GM21367 (cell line): ENCODE results near the gene LEUTX.
"Not testable (repeated sequence)": the region's sequence is repeated elsewhere in the genome, so short reads cannot be mapped to it uniquely, and the experiment has no call there.

Experiments
- ATAC-seq: cut with Tn5 transposase; IDR thresholded peaks from one replicate; pipeline ENCODE4 v1.9.1; 2021; ENCODE audit not compliant: unreplicated experiment

The LEUTX gene

DNA sequence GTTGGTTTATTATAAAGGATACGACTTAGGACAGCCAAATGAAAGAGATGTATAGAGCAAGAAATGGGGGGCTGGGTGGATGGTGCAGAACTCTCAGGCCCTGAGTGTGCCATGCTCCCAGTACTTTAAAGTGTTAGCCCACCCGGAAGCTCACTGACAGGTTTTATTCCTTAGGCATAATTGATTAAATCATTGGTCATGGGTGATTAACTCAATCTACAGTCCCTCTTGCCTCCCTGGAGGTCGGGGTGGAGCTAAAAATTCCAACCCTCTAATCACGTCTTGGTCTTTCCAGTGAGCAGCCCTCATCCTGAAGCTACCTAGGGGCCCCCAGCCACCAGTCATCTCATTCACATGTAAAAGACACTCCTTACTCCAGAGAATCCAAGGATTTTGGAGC is 9.9 kb upstream of the LEUTX start:
- no peak for ATAC-seq

GRCh38 chr19:39780894-39781293 is 2.2 kb downstream of the LEUTX start:
- ATAC-seq = no peak

- no peak for ATAC-seq
These were observed 9.6 kb downstream of the LEUTX start for GRCh38 chr19:39788244-39788643.

- ATAC-seq = no peak
These were observed 14.4 kb downstream of the LEUTX start for GRCh38 chr19:39792999-39793546.

DNA sequence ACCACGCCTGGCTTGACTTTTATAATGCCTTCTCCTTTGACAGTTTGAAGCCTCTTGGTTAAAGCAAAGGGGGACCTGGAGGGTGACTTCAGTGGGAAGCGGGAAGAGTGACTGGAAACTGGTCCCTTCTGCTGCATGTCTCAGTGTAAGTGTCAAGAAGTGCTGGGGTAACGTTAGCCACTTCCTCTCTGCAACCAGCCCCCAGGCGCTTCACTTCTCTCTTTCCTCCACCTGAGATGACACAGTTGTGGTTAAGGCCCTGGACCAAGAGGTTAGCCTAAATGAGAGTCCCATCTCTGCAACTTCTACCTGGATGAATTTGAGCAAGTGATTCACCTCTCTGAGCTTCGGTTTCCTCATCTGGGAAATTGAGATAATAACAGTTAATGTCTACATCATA is 16.3 kb downstream of the LEUTX start:
- ATAC-seq = no peak

- ATAC-seq = no peak
These were observed 17.4 kb downstream of the LEUTX start for GRCh38 chr19:39796000-39796498.

DNA sequence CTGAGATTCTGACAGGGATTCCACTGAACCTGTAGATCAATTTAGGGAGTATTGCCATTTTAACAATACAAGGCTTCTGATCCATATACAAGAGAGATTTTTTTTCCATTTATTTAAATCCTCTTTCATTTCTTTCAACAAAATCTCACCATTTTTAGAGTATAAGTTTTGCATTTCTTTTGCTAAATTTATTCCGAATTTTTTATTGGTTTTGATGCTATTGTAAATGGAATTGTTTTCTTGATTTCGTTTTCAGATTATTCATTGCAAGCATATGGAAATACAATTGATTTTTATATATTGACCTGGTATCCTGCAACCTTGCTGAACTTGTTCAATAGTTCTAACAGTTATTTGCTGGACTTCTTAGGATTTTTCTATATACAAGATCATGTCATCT is 18.4 kb downstream of the LEUTX start:
- ATAC-seq = no peak

GRCh38 chr19:39802958-39803357 is 24.3 kb downstream of the LEUTX start:
- ATAC-seq = no peak

GRCh38 chr19:39805104-39805503 is 26.4 kb downstream of the LEUTX start:
- ATAC-seq = no peak

DNA sequence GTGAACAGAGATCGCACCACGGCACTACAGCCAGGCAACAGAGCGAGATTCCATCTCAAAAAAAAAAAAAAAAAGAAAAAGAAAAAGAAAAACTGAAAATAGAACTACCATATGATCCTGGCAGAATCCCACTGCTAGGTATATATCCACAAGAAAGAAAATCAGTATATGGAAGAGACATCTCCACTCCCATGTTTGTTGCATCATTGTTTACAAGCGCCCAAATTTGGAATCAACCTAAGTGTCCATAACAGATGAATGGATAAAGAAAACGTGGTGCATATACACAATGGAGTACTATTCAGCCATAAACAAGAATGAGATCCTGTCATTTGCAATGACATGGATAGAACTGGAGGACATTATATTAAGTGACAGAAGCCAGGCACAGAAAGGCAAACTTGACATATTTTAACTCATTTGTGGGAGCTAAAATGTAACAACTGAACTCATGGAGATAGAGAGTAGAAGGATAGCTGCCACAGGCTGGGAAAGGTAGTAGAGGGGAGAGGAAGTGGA is 29.3 kb downstream of the LEUTX start:
- no peak for ATAC-seq

DNA sequence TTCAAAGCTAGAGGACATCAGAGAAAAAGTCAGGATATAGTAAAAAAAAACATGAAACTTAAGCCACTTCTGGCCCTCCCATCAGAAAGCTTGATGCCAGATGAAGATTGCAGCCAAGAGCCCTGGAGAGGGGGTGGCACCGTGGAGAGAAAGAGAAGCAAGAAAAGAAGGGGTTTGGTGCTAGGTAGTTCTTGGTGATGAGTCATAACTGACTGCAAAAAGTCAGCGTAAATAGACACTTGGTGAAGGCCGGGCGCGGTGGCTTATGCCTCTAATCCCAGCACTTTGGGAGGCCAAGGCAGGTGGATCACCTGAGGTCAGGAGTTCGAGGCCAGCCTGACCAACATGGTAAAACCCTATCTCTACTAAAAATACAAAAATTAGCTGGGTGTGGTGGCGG is 30.0 kb downstream of the LEUTX start:
- ATAC-seq = not testable (repeated sequence)

DNA sequence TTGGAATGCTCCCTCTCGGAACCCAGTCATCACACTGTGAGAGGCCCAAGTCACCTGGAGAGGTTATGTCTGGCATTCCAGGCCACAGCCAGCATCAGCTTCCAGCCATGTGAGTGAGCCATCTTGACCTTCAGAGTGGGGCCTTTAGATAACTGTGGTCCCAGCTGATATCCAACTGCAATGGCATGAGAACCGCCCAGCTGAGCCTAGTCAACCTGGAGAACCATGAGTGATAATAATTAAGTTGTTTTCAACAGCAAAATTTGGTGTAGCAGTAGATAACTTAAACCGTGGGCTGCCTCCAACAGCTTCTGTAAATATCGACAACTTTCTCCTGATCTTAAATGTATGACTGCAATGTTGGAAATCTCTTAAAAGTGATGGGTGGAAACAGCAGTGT is 30.7 kb downstream of the LEUTX start:
- no peak for ATAC-seq

GRCh38 chr19:39810424-39810823 is 31.8 kb downstream of the LEUTX start:
- no peak for ATAC-seq

GRCh38 chr19:39811064-39811463 is 32.4 kb downstream of the LEUTX start:
- ATAC-seq = no peak

GRCh38 chr19:39813264-39813993 is 34.8 kb downstream of the LEUTX start:
- no peak for ATAC-seq

DNA sequence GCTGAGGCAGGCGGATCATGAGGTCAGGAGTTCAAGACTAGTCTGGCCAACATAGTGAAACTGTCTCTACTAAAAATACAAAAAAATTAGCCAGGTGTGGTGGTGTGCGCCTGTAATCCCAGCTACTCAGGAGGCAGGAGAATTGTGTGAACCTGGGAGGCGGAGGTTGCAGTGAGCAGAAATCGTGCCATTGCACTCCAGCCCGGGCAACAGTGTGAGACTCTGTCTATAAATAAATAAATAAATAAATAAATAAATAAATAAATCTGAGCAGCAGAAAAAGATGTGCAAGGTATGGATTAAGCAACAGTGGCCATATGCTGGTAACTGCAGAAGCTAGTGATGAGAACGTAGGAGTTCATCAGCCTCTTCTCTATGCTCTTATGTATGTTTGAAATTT is 35.5 kb downstream of the LEUTX start:
- not testable (repeated sequence) for ATAC-seq

DNA sequence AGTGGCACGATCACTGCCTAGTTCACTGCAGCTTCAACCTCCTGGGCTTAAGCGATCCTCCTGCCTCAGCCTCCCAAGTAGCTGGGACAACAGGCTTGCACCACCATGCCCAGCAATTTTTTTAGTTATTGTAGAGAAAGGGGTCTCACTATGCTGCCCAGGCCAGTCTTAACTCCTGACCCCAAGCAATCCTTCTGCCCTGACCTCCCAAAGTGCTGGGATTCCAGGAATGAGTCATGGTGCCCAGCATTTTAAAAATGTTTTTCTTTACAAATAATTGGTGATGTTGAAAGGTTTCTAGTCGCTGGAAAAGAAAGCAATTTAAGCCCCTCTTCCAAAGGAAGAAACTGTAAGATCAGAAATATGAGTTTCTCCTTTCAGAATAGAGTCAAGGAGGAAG is 35.9 kb downstream of the LEUTX start:
- no peak for ATAC-seq

GRCh38 chr19:39816287-39817048 is 37.8 kb downstream of the LEUTX start:
- ATAC-seq = no peak

- ATAC-seq = no peak
These were observed 39.4 kb downstream of the LEUTX start for GRCh38 chr19:39817888-39818561.

DNA sequence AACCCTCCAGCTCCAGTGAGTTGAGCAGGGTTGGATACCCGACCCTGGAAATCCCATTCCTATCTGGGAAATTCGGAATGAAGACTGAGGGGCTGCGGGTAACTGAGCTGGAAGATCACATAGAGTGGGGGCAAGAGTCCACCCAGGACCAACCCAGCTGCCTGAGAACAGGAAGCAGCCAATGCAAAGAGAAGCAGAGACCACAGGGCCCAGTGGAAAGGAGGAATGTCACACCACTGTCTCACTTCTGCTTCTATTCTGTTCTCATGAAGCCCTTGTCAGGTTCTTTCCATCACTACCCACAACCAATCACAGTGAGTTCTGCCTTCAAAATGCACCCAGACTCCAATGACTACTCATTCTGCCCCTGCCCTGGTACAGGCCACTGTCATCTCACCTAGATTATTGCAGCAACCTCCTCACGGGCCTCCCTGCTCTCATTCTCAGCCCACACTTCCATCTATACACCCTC is 40.0 kb downstream of the LEUTX start:
- ATAC-seq = no peak

GRCh38 chr19:39819786-39820185 is 41.1 kb downstream of the LEUTX start:
- ATAC-seq = no peak
